Measurements from ENCODE around the gene ASB3.
"Not testable (repeated sequence)": the region's sequence is repeated elsewhere in the genome, so short reads cannot be mapped to it uniquely, and the experiment has no call there.

The ASB3 gene

DNA sequence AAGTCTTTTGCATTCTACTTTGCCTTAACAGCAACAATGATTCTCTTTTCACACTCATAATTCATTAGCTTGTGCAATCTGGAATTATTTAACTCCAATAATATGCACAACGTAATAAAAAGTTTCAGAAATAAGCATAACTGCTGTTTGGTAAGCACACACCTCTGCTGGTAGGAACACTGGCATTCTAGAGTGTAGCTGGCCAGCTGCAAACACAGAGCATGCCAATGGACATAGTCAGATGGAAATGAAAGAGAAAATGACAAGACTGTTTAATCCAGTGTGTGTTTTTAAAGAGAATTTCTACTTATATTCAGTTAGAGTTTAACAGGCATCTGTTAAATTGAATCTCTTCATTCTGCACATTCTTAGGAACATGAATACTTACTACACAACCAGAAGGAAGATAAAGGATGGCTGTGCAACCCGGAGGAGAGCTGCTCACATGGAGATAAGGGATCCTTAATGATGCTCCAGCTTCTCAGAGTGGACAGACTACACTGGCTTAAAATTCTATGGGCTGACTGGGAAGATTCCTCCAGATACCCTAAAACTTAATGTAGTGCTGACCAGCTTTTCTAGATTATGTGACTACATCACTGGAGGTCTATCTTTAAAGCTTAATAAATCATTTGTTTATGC lies 113.8 kb downstream of the ASB3 start:
- peak; percentile 25 to 43 for DNase-seq (ENCODE audit: low read depth in 2 of 2)
- H3K4me3 ChIP-seq (replicated peaks in 1 of 2; ENCODE audit: low read depth in 2 of 2, low read length in 2 of 2) = no peak overlapping the region
- TF ChIP-seq, protein P1, sequence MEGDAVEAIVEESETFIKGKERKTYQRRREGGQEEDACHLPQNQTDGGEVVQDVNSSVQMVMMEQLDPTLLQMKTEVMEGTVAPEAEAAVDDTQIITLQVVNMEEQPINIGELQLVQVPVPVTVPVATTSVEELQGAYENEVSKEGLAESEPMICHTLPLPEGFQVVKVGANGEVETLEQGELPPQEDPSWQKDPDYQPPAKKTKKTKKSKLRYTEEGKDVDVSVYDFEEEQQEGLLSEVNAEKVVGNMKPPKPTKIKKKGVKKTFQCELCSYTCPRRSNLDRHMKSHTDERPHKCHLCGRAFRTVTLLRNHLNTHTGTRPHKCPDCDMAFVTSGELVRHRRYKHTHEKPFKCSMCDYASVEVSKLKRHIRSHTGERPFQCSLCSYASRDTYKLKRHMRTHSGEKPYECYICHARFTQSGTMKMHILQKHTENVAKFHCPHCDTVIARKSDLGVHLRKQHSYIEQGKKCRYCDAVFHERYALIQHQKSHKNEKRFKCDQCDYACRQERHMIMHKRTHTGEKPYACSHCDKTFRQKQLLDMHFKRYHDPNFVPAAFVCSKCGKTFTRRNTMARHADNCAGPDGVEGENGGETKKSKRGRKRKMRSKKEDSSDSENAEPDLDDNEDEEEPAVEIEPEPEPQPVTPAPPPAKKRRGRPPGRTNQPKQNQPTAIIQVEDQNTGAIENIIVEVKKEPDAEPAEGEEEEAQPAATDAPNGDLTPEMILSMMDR (IDR thresholded peaks at IDR 0.05; ENCODE audit: low read depth, low read length) = no peak

DNA sequence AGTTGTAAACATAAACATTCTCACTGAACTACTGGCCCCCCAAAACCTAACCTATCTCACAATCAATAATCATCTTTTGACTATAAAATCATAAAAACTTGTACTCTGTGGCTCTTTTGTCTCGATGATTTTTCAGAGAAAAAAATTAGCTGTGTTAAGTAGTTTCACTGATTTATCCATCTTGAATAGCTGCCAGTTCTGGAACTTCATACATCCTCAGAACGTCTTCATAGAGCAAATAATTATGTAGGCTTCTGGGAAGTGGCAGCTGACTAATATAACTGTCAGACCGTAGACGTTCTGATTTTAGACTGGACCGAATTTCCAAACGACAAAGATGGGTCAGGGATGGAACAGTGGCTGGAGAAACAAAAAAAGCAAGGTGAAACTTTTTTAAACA lies 116.4 kb downstream of the ASB3 start:
- DNase-seq (ENCODE audit: low read depth in 2 of 2) = peak; percentile 29 to 31
- TF ChIP-seq, protein P1 (IDR thresholded peaks at IDR 0.05; ENCODE audit: low read depth, low read length) = no peak
- no peak overlapping the region for H3K4me3 ChIP-seq (replicated peaks in 1 of 2; ENCODE audit: low read depth in 2 of 2, low read length in 2 of 2)

DNA sequence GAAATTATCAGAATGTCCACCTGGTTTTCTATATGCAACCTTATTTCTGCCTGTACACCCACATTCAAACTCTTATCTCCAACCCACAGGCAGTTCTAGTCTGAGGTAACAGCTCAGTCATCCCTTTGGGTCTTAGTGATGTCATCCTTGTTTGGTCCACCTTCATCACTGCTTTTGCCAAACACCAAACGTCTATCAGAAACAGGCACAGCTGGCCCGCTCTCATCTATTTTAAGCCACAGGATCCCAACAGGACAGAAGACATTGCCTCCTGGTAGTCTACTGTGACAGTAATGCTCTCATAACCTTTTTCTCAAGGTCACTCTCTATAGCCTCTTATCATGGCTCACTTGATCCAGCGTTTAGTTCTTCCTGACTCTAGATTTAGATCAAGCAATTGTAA lies 118.1 kb downstream of the ASB3 start:
- TF ChIP-seq, protein P1 (IDR thresholded peaks at IDR 0.05; ENCODE audit: low read depth, low read length) = no peak
- H3K4me3 ChIP-seq (replicated peaks in 1 of 2; ENCODE audit: low read depth in 2 of 2, low read length in 2 of 2) = no peak overlapping the region
- DNase-seq (ENCODE audit: low read depth in 2 of 2) = no peak

DNA sequence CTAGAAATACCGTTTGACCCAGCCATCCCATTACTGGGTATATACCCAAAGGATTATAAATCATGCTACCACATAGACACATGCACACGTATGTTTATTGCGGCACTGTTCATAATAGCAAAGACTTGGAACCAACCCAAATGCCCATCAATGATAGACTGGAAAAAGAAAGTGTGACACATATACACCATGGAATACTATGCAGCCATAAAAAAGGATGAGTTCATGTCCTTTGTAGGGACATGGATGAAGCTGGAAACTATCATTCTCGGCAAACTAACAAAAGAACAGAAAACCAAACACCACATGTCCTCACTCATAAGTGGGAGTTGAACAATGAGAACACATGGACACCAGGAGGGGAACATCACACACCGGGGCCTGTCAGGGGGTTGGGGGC lies 119.6 kb downstream of the ASB3 start:
- not testable (repeated sequence) for DNase-seq (ENCODE audit: low read depth in 2 of 2); H3K4me3 ChIP-seq (replicated peaks in 1 of 2; ENCODE audit: low read depth in 2 of 2, low read length in 2 of 2)

DNA sequence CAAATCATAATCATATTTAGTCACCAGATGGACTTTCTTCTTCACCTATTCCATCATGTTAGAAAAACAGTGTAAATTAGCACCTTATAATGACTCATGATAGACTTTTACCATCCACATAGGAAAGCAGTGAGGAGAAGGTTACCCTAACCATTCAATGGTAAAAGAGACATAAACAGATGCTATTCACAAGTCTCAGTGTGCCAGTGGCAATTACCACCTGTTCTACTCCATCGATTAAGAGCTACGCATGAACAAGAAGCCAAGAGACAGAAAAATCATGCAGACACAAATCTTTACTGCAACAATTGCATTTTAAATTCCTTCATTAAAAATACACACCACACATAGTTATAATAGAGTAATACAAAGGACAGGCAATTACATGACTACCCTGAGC lies 125.9 kb downstream of the ASB3 start:
- DNase-seq (ENCODE audit: low read depth in 2 of 2) = no peak
- TF ChIP-seq, protein P1 (IDR thresholded peaks at IDR 0.05; ENCODE audit: low read depth, low read length) = no peak
- no peak overlapping the region for H3K4me3 ChIP-seq (replicated peaks in 1 of 2; ENCODE audit: low read depth in 2 of 2, low read length in 2 of 2)

DNA sequence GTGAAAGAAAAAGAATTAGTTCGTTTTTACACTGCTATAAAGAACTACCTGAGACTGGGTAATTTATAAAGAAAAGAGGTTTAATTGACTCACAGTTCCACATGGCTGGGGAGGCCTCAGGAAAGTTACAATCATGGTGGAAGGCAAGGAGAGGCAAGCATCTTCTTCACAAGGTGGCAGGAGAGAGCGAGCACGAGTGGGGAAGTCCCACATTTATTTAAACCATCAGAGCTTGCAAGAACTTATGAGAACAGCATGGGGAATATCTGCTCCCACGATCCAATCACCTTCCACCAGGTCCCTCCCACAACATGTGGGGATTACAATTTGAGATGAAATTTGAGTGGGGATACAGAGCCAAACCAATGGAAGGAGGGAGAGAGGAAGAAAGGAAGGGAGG lies 128.3 kb downstream of the ASB3 start:
- H3K4me3 ChIP-seq (replicated peaks in 1 of 2; ENCODE audit: low read depth in 2 of 2, low read length in 2 of 2); DNase-seq (ENCODE audit: low read depth in 2 of 2): not testable (repeated sequence)

DNA sequence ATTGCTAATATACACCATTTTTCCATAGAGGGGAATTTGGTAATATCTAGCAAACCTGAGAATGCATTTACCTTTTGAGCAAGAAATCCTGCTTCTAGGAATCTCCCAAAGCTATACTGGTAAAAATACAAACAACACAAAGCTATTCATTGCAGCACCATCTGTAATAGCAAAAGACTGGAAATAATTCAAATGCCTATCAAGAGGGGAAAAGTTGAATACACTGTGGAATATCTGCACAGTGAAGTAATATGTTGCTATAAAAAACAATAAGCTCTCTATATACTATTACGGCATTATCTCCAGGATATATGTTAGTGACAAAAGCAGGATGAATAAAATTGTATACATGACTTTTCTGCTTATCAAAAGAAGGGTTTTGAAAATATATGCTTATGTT lies 131.5 kb downstream of the ASB3 start:
- TF ChIP-seq, protein P1 (IDR thresholded peaks at IDR 0.05; ENCODE audit: low read depth, low read length) = no peak
- no peak for DNase-seq (ENCODE audit: low read depth in 2 of 2)
- H3K4me3 ChIP-seq (replicated peaks in 1 of 2; ENCODE audit: low read depth in 2 of 2, low read length in 2 of 2) = no peak overlapping the region

DNA sequence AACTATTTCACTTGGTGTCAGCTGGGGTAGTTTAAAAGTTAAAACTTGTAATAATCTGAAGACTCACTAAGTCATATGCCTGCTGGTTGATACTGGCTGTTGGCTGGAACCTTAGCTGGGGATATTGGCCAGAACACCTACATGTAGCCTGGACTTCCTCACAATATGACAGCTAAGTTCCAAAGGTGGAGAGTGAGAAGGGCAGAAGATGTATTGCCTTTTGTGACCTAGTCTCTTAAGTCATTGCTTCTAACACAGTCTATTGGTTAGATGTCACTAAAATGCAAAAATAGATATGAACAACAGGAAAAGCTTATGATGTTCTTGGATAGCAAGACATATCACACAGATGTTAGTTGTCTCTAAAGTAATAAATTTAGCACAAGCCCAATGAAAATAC lies 132.4 kb downstream of the ASB3 start:
- TF ChIP-seq, protein P1 (IDR thresholded peaks at IDR 0.05; ENCODE audit: low read depth, low read length) = no peak
- DNase-seq (ENCODE audit: low read depth in 2 of 2) = no peak

More for the DNA sequence above, 132.4 kb downstream of the ASB3 start:
- no peak overlapping the region for H3K4me3 ChIP-seq (replicated peaks in 1 of 2; ENCODE audit: low read depth in 2 of 2, low read length in 2 of 2)

Measured in cardiac fibroblast (primary cell).